Globus pallidus (tissue), 1 donor: ENCODE results near the gene LYL1.

Experiments
- DNase-seq: peaks from one replicate; pipeline ENCODE4 v3.0.0-alpha.2; 2015; ENCODE audit warnings: low spot score

The LYL1 gene

GRCh38 chr19:13073263-13073662, 29.4 kb downstream of the LYL1 start:
- no peak for DNase-seq

- peak; percentile 99 for DNase-seq
Measured at GRCh38 chr19:13072188-13072908, 30.3 kb downstream of the LYL1 start.

- peak; percentile 62 for DNase-seq
Measured at GRCh38 chr19:13071444-13072187, 31.0 kb downstream of the LYL1 start.

- DNase-seq, result no peak
Measured at GRCh38 chr19:13070425-13071140, 32.1 kb downstream of the LYL1 start.

GRCh38 chr19:13069415-13070359, 33.0 kb downstream of the LYL1 start:
- DNase-seq, result no peak

GRCh38 chr19:13068085-13068846, 34.4 kb downstream of the LYL1 start:
- DNase-seq, result peak; percentile 86

GRCh38 chr19:13066933-13067807, 35.5 kb downstream of the LYL1 start:
- no peak for DNase-seq

- no peak for DNase-seq
Measured at GRCh38 chr19:13066226-13066625, 36.4 kb downstream of the LYL1 start.

- DNase-seq, result no peak
Measured at GRCh38 chr19:13064092-13064489, 38.6 kb downstream of the LYL1 start.

- DNase-seq, result no peak
Measured at GRCh38 chr19:13063461-13064091, 39.1 kb downstream of the LYL1 start.

GRCh38 chr19:13062317-13062716, 40.3 kb downstream of the LYL1 start:
- no peak for DNase-seq

GRCh38 chr19:13060964-13061927, 41.4 kb downstream of the LYL1 start:
- peak; percentile 89 for DNase-seq

- peak; percentile 84 for DNase-seq
Measured at GRCh38 chr19:13060233-13060963, 42.3 kb downstream of the LYL1 start.

- no peak for DNase-seq
Measured at GRCh38 chr19:13058951-13059660, 43.6 kb downstream of the LYL1 start.

GRCh38 chr19:13057744-13058143, 44.9 kb downstream of the LYL1 start:
- no peak for DNase-seq

- no peak for DNase-seq
Measured at GRCh38 chr19:13057147-13057572, 45.5 kb downstream of the LYL1 start.
